ENCODE data around the gene NAV2. TPM values are rescaled to one million over a fixed set of nuclear protein-coding genes. Genes with fewer than 3 reads are reported as not detected.

The NAV2 gene
- total and polyA plus RNA-seq, 3 donors from 2014 or later = 3.4 to 6.0 (median 3.9) TPM

GRCh38 chr11:19966441-19966840 lies 253.8 kb downstream of the NAV2 start:
- no peaks in the 10 kb centered on the region for H3K27me3 ChIP-seq
- H3K4me3 ChIP-seq = no peak overlapping the region
- no peak for DNase-seq
- WGBS, 2 donors = 84 to 87% methylated on average over 4 of the region's 4 CpGs
- intact Hi-C loops (cut with DNase I; ENCODE audit: low total_unique reads) = loop anchor here (10.0 kb wide), 1 partner anchor 532 kb away; no protein-coding TSS in a partner anchor
- H3K36me3 ChIP-seq (ENCODE audit: low read depth, missing control alignments) = no peaks in the 10 kb centered on the region
- no peak for TF ChIP-seq POLR2A (IDR thresholded peaks at IDR 0.05)
- H3K9me3 ChIP-seq = no peaks in the 10 kb centered on the region
- no peak overlapping the region for H3K27ac ChIP-seq
- peaks cover 3% of the 10 kb centered on the region for H3K4me1 ChIP-seq

GRCh38 chr11:19966927-19967326 lies 254.3 kb downstream of the NAV2 start:
- Histone ChIP-seq H3K4me3 (no peak overlapping the region), H3K36me3 (ENCODE audit: low read depth, missing control alignments) (no peaks in the 10 kb centered on the region), H3K4me1 (peaks cover 3% of the 10 kb centered on the region), H3K27ac (no peak overlapping the region), H3K27me3 (no peaks in the 10 kb centered on the region), H3K9me3 (no peaks in the 10 kb centered on the region)
- DNase-seq = no peak
- no peak for TF ChIP-seq POLR2A (IDR thresholded peaks at IDR 0.05)
- TF ChIP-seq, protein P1, sequence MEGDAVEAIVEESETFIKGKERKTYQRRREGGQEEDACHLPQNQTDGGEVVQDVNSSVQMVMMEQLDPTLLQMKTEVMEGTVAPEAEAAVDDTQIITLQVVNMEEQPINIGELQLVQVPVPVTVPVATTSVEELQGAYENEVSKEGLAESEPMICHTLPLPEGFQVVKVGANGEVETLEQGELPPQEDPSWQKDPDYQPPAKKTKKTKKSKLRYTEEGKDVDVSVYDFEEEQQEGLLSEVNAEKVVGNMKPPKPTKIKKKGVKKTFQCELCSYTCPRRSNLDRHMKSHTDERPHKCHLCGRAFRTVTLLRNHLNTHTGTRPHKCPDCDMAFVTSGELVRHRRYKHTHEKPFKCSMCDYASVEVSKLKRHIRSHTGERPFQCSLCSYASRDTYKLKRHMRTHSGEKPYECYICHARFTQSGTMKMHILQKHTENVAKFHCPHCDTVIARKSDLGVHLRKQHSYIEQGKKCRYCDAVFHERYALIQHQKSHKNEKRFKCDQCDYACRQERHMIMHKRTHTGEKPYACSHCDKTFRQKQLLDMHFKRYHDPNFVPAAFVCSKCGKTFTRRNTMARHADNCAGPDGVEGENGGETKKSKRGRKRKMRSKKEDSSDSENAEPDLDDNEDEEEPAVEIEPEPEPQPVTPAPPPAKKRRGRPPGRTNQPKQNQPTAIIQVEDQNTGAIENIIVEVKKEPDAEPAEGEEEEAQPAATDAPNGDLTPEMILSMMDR (IDR thresholded peaks at IDR 0.05) = no peak
- WGBS, 2 donors = 97 to 98% methylated on average over 4 of the region's 4 CpGs
- intact Hi-C loops (cut with DNase I; ENCODE audit: low total_unique reads) = loop anchor here (10.0 kb wide), 1 partner anchor 532 kb away; no protein-coding TSS in a partner anchor

DNA sequence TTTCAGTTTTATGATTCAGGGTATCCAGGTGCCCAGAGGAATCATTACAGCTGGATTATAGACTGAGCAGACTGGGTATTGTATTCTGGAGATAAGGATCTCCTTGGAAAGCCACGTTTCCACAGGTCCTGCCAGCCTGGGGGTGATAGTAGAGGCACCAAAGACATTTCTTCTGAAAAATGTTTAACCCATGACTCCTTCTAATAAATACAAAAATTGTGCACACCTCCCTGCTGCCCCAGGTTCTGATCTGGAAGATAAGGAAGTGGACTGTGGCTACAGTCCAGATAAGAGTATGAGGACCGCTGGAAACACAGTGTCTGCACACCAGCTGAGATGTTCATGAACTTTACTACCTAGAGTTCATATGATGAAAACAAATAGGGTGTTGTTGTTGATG lies 255.2 kb downstream of the NAV2 start:
- Histone ChIP-seq H3K36me3 (ENCODE audit: low read depth, missing control alignments) (no peaks in the 10 kb centered on the region), H3K4me1 (peaks cover 3% of the 10 kb centered on the region), H3K27me3 (no peaks in the 10 kb centered on the region), H3K9me3 (no peaks in the 10 kb centered on the region), H3K27ac (no peak overlapping the region), H3K4me3 (no peak overlapping the region)
- no peak for TF ChIP-seq POLR2A (IDR thresholded peaks at IDR 0.05)
- TF ChIP-seq, protein P1 (IDR thresholded peaks at IDR 0.05) = no peak
- intact Hi-C loops (cut with DNase I; ENCODE audit: low total_unique reads) = loop anchor here (10.0 kb wide), 1 partner anchor 533 kb away; no protein-coding TSS in a partner anchor
- DNase-seq = no peak
- WGBS, 2 donors = 65 to 73% methylated on average over 2 of the region's 2 CpGs

DNA sequence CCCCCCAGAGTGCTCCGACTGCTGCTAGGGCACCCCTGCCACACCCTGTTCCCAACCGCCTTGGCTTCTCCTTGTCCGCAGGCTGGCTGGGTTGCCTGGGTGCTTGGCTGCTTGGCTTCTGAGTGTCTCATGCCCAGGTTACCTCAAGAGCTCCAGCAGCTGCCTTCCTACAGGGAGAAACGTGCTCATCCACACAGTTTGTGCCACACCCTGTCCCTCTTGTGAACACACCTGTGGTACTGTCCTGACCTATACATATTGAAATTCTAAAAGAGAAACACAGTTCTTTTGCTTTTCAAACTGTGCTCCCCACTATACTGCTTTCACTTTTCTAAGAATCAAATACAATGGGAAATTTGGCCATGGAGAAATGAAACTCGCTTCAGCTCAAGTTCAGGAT lies 256.2 kb downstream of the NAV2 start:
- 86 to 91% methylated on average over 5 of the region's 5 CpGs for WGBS, 2 donors
- H3K27me3 ChIP-seq = no peaks in the 10 kb centered on the region
- H3K36me3 ChIP-seq (ENCODE audit: low read depth, missing control alignments) = no peaks in the 10 kb centered on the region
- peaks cover 3% of the 10 kb centered on the region for H3K4me1 ChIP-seq
- H3K27ac ChIP-seq = no peak overlapping the region
- intact Hi-C loops (cut with DNase I; ENCODE audit: low total_unique reads) = loop anchor here (10.0 kb wide), 1 partner anchor 534 kb away; no protein-coding TSS in a partner anchor
- H3K4me3 ChIP-seq = no peak overlapping the region
- DNase-seq = no peak
- TF ChIP-seq POLR2A (IDR thresholded peaks at IDR 0.05) = no peak
- TF ChIP-seq, protein P1 (IDR thresholded peaks at IDR 0.05) = no peak
- H3K9me3 ChIP-seq = no peaks in the 10 kb centered on the region

DNA sequence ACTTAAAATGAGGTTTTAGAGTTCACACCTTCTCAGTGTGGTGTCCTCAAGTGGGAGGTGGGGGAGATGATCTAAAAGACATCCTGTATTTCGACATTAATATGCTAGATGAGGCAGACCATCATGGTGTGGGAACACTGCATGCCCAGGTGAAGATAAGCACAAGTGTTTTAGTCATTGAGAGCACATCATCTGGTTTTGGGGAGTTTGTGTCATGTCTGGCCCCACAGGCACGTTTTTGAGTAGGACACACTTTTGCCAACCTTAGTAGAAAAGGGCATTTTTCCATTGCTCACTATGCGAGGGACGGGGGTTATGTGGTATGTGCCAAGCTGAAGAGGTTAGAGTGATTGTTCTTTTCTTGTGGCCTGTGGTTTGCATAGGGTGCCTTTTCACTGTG lies 258.3 kb downstream of the NAV2 start:
- intact Hi-C loops (cut with DNase I; ENCODE audit: low total_unique reads) = no loop called here

More for the DNA sequence above, 258.3 kb downstream of the NAV2 start:
- WGBS, 2 donors = 80 to 90% methylated on average over 4 of the region's 4 CpGs
- H3K27ac ChIP-seq = no peak overlapping the region
- no peaks in the 10 kb centered on the region for H3K9me3 ChIP-seq
- no peak for TF ChIP-seq POLR2A (IDR thresholded peaks at IDR 0.05)
- TF ChIP-seq, protein P1 (IDR thresholded peaks at IDR 0.05) = no peak
- H3K27me3 ChIP-seq = no peaks in the 10 kb centered on the region
- DNase-seq = no peak
- H3K4me3 ChIP-seq = no peak overlapping the region
- H3K36me3 ChIP-seq (ENCODE audit: low read depth, missing control alignments) = no peaks in the 10 kb centered on the region
- H3K4me1 ChIP-seq = no peaks in the 10 kb centered on the region

All from testis (tissue), 3 donors.